HepG2 (cell line): Measurements from ENCODE around the gene RAB5B. TPM values are rescaled to one million over a fixed set of nuclear protein-coding genes. Genes with fewer than 3 reads are reported as not detected.
A peak's percentile ranks its signal among the peaks of the same experiment; 100 is the strongest.

ENCODE experiments used
- ATF7 ChIP-seq, 2 experiments: fragments of 450-650 bp in 1 of 2; sonication (generic) in 1 of 2; formaldehyde crosslinking in 1 of 2; IDR thresholded peaks; 2 replicates each; pipeline versions ENCODE4 v1.4.0 to v1.6.1; 2016 to 2020; ENCODE audit warnings: antibody characterized with exemption in 1 of 2, mild to moderate bottlenecking in 1 of 2, missing genetic modification reagents in 1 of 2
- DPF2 ChIP-seq: sonication (generic); formaldehyde crosslinking; IDR thresholded peaks from 2 replicates; pipeline ENCODE4 v1.4.0; 2020; ENCODE audit warnings: mild to moderate bottlenecking, low read depth, missing genetic modification reagents, borderline replicate concordance
- FOXK1 ChIP-seq: sonication (generic); formaldehyde crosslinking; IDR thresholded peaks from 2 replicates; pipeline ENCODE4 v1.4.0; 2020; ENCODE audit warnings: low read depth, missing genetic modification reagents, borderline replicate concordance
- KMT2B ChIP-seq: IDR thresholded peaks from 2 replicates; pipeline ENCODE4 v1.6.1; 2016; ENCODE audit warnings: missing genetic modification reagents, missing compliant biosample characterization
- MEIS1 ChIP-seq: sonication (generic); formaldehyde crosslinking; IDR thresholded peaks from 2 replicates; pipeline ENCODE4 v1.9.0; 2021; ENCODE audit warnings: mild to moderate bottlenecking, missing genetic modification reagents, moderate library complexity, borderline replicate concordance
- MXD4 ChIP-seq: IDR thresholded peaks from 2 replicates; pipeline ENCODE4 v1.6.1; 2016; ENCODE audit warnings: mild to moderate bottlenecking, missing biosample characterization, missing genetic modification reagents
- NFE2 ChIP-seq: sonication (generic); formaldehyde crosslinking; IDR thresholded peaks from 2 replicates; pipeline ENCODE4 v1.4.0; 2020; ENCODE audit warnings: missing genetic modification reagents
- RERE ChIP-seq: IDR thresholded peaks from 2 replicates; pipeline ENCODE4 v1.6.1; 2016; ENCODE audit warnings: low read depth, missing genetic modification reagents, missing compliant biosample characterization
- SALL1 ChIP-seq: sonication (generic); formaldehyde crosslinking; IDR thresholded peaks from 2 replicates; pipeline ENCODE4 v1.8.0; 2022; ENCODE audit warnings: mild to moderate bottlenecking, missing genetic modification reagents
- U2AF2 ChIP-seq: fragments of 200-400 bp; formaldehyde crosslinking; IDR thresholded peaks from 2 replicates; pipeline ENCODE4 v1.6.1; 2017; ENCODE audit warnings: low read depth, mild to moderate bottlenecking, low read length
- ZBTB42 ChIP-seq: sonication (generic); formaldehyde crosslinking; IDR thresholded peaks from 2 replicates; pipeline ENCODE4 v1.5.0; 2020; ENCODE audit warnings: mild to moderate bottlenecking, missing genetic modification reagents
- ZKSCAN1 ChIP-seq: fragments of 150-350 bp; IDR thresholded peaks from 2 replicates; pipeline ENCODE4 v1.6.1; 2014; ENCODE audit warnings: low read length
- ZNF17 ChIP-seq: sonication (generic); formaldehyde crosslinking; IDR thresholded peaks from 2 replicates; pipeline ENCODE4 v1.5.0; 2020; ENCODE audit warnings: mild to moderate bottlenecking, missing genetic modification reagents
- ZNF235 ChIP-seq: sonication (generic); formaldehyde crosslinking; IDR thresholded peaks from 2 replicates; pipeline ENCODE4 v1.8.1; 2023; ENCODE audit warnings: mild to moderate bottlenecking, missing genetic modification reagents, borderline replicate concordance
- ZNF607 ChIP-seq: sonication (generic); formaldehyde crosslinking; IDR thresholded peaks from 2 replicates; pipeline ENCODE4 v1.5.1; 2020; ENCODE audit warnings: missing genetic modification reagents, mild to moderate bottlenecking, borderline replicate concordance
- ZNF674 ChIP-seq: sonication (generic); formaldehyde crosslinking; IDR thresholded peaks from 2 replicates; pipeline ENCODE4 v1.5.0; 2020; ENCODE audit warnings: low read depth, mild to moderate bottlenecking, missing genetic modification reagents
- polyA plus RNA-seq, 8 experiments: library from polyadenylated mRNA; depleted of rRNA in 3 of 8; stranded (reverse) in 7 of 8; unstranded in 1 of 8; fragments of >200 nt; fragmentation: Illumina TruSeq in 4 of 8; extraction: Trizol in 4 of 8; gene quantifications; 2 replicates each; pipeline versions ENCODE4 v1.2.1 to v1.2.3, GENCODE V29; 2011 to 2016; ENCODE audit warnings: low read depth in 4 of 8, missing spikeins in 1 of 8, mixed read lengths in 1 of 8; ENCODE audit not compliant: insufficient read depth in 1 of 8
- total RNA-seq, 5 experiments: library from RNA; depleted of rRNA; stranded (reverse); fragments of >200 nt; fragmentation: Illumina TruSeq; extraction: Trizol; gene quantifications; 2 replicates each; pipeline ENCODE4 v1.2.3, GENCODE V29; 2016; ENCODE audit warnings: low read depth in 1 of 5
- TF ChIP-seq, protein P1 (sequence below): sonication (generic); formaldehyde crosslinking; IDR thresholded peaks from 2 replicates; pipeline ENCODE4 v1.5.0; 2020; ENCODE audit warnings: mild to moderate bottlenecking, missing genetic modification reagents, borderline replicate concordance
- TF ChIP-seq, protein P2 (sequence below): sonication (generic); formaldehyde crosslinking; IDR thresholded peaks from 2 replicates; pipeline ENCODE4 v1.4.0; 2020; ENCODE audit warnings: mild to moderate bottlenecking, low read depth, missing genetic modification reagents
- TF ChIP-seq, protein P3 (sequence below): IDR thresholded peaks from 2 replicates; pipeline ENCODE4 v1.6.1; 2016; ENCODE audit warnings: low read depth

RAB5B gene
- total and polyA plus RNA-seq, 2 of the 13 experiments (the other 11 are each of a cell fraction or from before 2014, with no cell fraction given), result 26.0 to 68.3 TPM

DNA sequence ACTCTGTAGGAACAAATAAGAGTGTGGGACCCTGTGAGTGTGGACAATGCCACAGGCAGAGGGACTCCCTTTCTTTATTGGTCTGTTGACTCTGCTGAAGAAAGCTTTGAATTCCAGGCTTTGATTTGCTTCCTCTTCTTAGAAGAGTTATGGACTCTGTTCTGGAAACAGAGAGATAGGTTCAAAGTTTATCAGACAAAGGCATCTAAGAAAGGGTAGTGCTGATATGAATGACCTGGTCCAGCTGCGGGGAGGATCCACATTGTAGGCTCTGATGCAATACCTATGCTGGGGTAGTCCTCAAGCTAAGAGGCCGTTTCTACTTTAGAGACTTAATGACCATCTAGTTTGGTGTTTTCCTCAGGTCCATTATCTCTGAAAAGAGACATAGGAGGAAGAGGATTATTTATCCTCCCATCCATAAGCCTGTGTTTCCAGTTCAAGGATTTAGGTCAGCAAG, 36.3 kb downstream of the RAB5B start (continued):
- TF ChIP-seq, protein P1, sequence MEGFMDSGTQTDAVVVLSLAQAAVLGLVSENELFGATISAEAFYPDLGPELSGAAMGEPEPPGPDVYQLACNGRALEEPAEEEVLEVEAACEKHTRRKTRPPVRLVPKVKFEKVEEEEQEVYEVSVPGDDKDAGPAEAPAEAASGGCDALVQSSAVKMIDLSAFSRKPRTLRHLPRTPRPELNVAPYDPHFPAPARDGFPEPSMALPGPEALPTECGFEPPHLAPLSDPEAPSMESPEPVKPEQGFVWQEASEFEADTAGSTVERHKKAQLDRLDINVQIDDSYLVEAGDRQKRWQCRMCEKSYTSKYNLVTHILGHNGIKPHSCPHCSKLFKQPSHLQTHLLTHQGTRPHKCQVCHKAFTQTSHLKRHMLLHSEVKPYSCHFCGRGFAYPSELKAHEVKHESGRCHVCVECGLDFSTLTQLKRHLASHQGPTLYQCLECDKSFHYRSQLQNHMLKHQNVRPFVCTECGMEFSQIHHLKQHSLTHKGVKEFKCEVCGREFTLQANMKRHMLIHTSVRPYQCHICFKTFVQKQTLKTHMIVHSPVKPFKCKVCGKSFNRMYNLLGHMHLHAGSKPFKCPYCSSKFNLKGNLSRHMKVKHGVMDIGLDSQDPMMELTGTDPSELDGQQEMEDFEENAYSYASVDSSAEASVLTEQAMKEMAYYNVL (CRISPR knock-in tag), result peak; percentile 77; the same call in 1 of the 2 replicates
- TF ChIP-seq ZNF17 (no peak), ZNF607 (CRISPR knock-in tag) (no peak; the same call in 1 of the 2 replicates), RERE (CRISPR knock-in tag) (0 out of 2 replicates have a peak, but pooled peaks have one; percentile 17), ZBTB42 (CRISPR knock-in tag) (no peak), FOXK1 (peak; percentile 36; the same call in 1 of the 2 replicates), NFE2 (CRISPR knock-in tag) (no peak), ATF7 (IDR thresholded peaks at IDR 0.05) (no peak), ATF7 (CRISPR knock-in tag; IDR thresholded peaks at IDR 0.05) (peak; percentile 44; the same call in 1 of the 2 replicates), SALL1 (CRISPR knock-in tag) (peak; percentile 30; the same call in 1 of the 2 replicates), KMT2B (CRISPR knock-in tag) (no peak), MEIS1 (CRISPR knock-in tag) (no peak), ZNF235 (CRISPR knock-in tag) (no peak), ZNF674 (CRISPR knock-in tag) (no peak), MXD4 (CRISPR knock-in tag) (peak; percentile 26; the same call in 1 of the 2 replicates), DPF2 (CRISPR knock-in tag) (peak; percentile 83), ZKSCAN1 (no peak), U2AF2 (no peak)
- TF ChIP-seq, protein P2, sequence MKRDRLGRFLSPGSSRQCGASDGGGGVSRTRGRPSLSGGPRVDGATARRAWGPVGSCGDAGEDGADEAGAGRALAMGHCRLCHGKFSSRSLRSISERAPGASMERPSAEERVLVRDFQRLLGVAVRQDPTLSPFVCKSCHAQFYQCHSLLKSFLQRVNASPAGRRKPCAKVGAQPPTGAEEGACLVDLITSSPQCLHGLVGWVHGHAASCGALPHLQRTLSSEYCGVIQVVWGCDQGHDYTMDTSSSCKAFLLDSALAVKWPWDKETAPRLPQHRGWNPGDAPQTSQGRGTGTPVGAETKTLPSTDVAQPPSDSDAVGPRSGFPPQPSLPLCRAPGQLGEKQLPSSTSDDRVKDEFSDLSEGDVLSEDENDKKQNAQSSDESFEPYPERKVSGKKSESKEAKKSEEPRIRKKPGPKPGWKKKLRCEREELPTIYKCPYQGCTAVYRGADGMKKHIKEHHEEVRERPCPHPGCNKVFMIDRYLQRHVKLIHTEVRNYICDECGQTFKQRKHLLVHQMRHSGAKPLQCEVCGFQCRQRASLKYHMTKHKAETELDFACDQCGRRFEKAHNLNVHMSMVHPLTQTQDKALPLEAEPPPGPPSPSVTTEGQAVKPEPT, result no peak
- TF ChIP-seq, protein P3, sequence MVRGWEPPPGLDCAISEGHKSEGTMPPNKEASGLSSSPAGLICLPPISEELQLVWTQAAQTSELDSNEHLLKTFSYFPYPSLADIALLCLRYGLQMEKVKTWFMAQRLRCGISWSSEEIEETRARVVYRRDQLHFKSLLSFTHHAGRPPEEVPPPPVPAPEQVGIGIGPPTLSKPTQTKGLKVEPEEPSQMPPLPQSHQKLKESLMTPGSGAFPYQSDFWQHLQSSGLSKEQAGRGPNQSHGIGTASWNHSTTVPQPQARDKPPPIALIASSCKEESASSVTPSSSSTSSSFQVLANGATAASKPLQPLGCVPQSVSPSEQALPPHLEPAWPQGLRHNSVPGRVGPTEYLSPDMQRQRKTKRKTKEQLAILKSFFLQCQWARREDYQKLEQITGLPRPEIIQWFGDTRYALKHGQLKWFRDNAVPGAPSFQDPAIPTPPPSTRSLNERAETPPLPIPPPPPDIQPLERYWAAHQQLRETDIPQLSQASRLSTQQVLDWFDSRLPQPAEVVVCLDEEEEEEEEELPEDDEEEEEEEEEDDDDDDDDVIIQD (CRISPR knock-in tag), result 0 out of 2 replicates have a peak, but pooled peaks have one; percentile 23
